ENCODE measurements around the gene LTN1.

Gene LTN1

GRCh38 chr21:28927130-28927529, 65.5 kb downstream of the LTN1 start:
- no peak for DNase-seq

DNA sequence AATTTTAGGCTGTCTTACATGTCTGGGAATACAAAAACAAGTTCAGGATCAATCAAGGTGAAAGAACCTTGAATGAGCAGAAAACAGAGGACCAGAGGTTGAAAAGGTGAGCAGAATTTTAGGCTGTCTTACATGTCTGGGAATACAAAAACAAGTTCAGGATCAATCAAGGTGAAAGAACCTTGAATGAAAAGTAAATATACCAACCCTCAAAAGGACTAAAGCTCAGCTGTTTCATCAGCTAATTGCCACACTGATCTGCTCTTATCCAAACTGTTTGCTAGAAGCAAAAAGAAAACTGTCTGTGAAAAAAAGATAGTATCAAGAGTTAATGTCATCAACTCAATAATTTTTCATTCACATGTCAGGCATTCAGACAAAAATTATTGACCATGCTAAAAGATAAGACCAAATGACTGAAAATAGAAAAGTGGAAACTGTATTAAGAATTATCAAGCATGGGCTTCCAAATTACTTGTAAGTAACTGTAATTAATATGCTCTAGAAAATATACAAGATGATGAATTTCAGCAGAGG, 69.2 kb downstream of the LTN1 start:
- DNase-seq = no peak

GRCh38 chr21:28922368-28922767, 70.3 kb downstream of the LTN1 start:
- no peak for DNase-seq

DNA sequence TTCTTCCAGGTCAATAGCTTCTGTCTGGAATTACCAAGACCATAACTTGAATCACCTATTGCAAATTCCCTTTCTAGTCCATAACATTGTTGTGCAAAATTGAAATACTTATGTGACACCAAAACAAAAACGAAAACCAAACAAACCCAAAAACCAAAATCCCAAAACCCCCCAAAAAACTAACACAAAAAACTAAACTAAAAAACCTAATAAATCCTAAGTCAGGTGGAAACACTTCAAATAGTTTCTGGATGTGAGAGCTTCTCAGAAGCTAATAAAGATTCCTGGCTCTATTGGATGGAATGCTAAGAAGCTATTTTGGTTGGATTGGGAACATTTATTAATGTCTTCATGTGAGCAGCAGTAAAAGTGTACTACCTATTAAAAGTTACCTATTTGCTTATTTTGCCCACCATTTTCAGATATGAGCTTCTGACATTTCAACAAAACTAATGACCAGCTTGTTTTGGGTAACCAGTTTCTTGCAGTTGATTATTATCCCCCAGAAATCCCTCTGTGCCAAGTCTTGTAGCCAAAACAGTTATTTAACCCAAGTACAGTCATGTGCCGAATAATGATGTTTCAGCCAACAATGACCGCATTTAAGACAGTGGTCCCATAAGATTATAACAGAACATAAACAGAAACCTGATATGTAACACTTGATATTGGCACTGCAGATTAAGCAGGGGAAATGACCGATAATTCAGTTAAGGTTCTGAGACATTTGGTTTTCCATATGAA, 76.4 kb downstream of the LTN1 start:
- no peak for DNase-seq

GRCh38 chr21:28913071-28913470, 79.6 kb downstream of the LTN1 start:
- no peak for DNase-seq

DNA sequence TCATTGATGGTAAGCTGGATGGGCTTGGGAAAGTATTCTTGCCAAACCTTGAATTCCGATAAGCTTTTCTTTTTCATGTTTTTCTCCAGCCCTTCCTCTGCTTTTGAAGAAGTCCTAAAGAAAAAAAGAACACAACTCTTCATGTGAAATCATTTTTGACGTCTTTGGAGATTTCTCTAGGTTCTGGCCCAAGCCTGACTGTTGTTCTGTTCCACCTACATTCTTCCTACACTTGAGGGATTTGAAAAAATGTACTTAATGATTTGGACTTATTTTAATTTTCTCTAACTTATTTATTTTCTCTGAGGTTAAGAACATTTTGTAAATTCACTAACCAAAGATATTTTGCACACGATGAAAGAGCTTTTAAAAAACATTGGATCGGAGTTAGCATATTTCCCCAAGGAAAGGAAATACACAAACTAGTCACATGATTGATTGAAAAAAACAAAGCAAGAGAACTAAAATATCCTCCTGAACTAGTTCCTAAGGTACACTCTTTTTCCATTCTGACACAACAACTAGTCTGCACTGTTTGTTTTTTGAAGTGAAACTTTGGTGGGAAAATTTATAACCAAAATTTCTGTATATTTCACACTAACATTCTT, 82.3 kb downstream of the LTN1 start:
- no peak for DNase-seq

DNA sequence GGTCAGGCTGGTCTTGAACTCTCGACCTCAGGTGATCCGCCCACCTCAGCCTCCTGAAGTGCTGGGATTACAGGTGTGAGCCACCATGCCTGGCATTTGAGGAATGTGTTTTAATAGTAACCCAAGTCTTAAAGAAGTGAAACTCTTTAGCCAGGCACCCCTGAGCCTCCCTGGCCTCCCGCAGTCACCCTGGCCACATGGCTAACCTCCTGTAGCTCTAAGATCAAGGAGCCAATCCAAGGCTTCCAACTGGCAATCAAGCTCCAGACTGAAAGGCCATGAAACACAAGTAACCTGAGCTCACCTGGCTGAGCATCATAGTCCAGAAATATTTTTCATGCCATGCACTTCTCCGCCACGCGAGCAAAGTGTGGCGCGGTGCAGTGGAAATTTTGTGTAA, 84.3 kb downstream of the LTN1 start:
- DNase-seq = no peak

- DNase-seq = no peak
Measured at GRCh38 chr21:28906841-28907240, 85.8 kb downstream of the LTN1 start.

- no peak for DNase-seq
Measured at GRCh38 chr21:28906236-28906635, 86.4 kb downstream of the LTN1 start.

DNA sequence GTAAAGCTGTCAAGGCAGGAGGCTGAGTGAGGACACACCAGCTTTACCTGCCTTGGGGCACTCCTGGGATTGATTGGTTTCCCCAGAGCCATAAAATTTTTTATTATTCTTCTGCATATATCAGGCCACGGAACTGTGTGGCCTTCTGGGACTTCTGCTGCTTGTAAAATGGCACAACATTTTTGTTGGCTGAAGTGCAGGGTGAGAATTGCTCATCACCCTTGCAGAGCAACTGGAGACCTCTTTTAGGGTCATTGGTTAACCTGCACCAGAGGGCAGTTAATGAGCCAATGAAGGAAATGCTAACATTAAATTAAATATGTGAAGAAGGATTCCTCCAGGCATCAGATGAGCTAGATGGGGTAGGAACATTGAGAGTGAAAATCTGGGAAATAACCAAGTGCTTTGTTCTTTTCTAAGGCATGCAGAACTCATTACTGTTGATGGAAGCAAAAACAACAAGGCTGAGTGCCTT, 87.7 kb downstream of the LTN1 start:
- DNase-seq = no peak

DNA sequence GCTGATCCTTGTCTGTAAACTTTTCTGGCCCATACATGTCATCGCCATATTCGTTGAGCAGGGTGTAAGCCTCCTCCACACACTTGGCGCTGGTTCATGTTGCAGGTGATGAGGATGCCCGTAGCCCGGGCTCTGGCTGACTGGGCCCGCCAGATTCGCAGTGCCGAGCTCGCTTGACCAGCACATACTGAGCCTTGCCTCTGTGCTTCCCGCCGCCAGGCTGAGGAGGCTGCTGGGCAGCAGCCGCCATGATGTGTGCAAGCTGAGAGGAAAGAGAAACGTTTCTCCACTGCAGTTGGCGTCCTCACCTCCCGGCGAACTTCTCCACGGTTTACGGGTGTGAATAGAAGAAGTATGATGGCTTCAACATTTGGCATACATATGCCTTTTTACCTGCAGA, 89.2 kb downstream of the LTN1 start:
- no peak for DNase-seq

GRCh38 chr21:28900481-28900880, 92.2 kb downstream of the LTN1 start:
- no peak for DNase-seq

GRCh38 chr21:28899744-28900143, 92.9 kb downstream of the LTN1 start:
- no peak for DNase-seq

DNA sequence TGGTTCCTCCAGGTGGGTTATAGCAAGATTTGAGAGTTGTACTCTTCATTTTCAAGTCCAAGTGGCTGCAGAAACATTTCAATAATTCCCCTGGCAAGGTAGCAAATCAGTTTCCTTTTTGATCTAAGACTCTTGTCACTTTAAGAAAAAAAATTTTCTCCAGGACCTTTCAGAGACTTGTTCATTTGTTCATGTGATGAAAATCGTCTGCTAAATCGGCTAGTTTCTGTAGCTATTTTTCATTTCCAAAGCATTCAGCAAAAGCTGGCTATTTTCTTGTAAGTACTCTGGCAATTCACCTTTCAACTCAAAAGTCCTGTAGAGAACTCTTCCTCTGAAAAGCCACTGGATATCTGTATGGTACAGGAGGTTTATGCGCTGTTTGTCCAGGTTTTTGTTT, 93.5 kb downstream of the LTN1 start:
- no peak for DNase-seq

GRCh38 chr21:28893687-28894086, 99.0 kb downstream of the LTN1 start:
- no peak for DNase-seq

DNA sequence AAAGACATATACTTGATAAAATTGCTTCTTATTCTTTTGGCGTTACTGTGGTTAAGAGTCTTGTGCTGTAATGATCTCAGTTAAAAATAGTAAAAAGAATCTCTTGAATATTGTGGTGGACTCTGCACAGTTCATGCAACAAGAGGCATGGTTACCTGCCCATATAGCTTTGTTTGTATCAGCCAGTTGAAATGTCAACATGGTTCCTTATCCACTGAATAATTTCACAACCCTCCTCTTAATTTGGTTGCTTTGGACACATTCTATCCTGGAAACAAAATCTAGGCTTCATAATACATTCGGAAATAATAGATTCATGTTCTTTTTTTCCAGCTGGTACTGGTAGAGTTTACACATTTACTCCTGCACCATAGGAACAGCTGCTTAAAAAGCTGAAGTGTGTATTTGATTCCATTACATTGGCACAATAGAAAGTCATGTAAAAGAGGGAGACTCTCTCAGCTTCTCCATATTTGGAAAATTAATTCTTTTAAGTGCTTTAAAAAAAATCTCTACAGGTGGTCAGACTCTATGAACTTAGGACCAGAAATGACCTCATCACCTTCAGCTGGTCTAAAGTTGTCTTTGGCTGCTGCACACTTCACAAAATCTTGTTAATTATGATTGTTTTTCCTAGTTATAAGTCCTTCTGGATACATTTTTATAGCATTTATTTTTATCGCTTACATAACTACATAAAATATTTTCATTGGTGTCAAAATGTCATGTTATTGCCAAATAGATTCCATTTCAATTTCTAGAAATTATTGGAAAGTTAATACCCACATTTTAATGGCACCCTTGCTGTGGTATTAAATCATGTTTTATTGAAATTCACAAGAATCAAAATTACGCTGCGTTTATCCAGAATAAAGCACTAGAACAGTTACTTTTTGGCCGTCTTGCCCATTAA, 100.2 kb downstream of the LTN1 start:
- no peak for DNase-seq

GRCh38 chr21:28885853-28886177, 106.9 kb downstream of the LTN1 start:
- no peak for DNase-seq

DNA sequence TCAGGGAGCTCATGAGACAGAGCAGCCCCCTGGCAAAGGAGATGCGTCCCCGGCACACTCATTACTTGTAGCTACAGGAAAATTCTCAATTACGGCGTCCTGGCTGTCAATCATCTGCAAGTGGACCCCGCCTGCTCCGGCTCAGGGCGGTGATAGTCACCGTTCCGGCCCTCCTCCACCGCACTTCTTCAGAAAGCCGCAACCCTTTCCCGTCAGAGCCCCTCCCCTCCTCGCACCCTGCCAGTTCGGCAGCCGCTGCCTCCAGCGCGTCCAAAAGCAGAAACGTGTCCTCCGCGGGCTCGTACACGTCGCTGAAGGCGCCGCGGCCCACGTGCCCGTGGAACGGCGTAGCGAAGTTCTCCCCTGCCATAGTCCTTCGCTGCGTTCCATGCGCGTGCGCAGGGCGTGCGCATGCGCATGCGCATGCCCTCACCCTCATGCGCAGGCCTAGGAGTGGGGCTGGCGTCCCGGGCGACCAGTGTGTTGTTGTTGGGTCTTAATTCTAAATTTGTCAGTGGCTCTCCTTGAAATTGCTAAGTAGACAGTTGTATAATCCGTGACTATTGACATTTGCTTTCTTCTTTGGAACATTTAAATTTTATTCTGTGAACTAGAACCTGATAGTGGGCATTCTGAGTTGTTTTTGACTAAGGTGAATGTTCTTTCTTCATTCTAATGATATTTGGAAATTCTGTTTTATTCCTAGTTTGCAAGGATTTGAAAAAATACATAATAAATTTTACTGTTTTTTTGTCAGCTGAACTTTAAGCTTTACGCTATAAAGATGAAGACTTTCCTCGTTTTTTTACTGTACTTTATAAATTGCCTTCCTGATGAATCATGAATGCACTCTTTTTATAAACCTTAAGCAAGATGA, 107.5 kb downstream of the LTN1 start:
- peak; percentile 93 for DNase-seq

DNA sequence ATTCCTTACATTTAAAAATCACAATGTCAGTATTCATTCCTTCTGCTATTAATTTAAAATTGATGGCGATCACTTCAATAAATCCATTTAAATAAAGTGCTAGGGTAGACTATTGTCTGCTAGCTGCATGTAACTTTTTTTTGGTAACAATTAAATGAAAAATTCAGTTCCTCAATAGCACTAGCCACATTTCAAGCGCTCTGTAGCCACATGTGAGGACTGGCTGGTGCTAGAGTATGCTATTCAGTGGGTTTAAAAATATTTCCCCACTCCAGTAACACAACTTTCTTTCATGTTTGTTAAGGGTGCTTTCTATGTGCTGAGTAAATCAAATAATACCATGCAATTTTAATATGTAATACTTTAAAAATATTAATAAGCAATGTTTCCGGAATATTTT, 108.2 kb downstream of the LTN1 start:
- no peak for DNase-seq

- DNase-seq = no peak
Measured at GRCh38 chr21:28883931-28884330, 108.7 kb downstream of the LTN1 start.

GRCh38 chr21:28882345-28882744, 110.3 kb downstream of the LTN1 start:
- no peak for DNase-seq

All from CD4-positive, alpha-beta T cell treated with Interleukin-12 subunit alpha and Interleukin-12 subunit beta, for 1 hour (primary cell).